GM21390 (cell line): ENCODE results near the gene PCCA.

Experiments used
- ATAC-seq: cut with Tn5 transposase; IDR thresholded peaks from one replicate; pipeline ENCODE4 v1.9.1; 2021; ENCODE audit not compliant: unreplicated experiment

The PCCA gene

DNA sequence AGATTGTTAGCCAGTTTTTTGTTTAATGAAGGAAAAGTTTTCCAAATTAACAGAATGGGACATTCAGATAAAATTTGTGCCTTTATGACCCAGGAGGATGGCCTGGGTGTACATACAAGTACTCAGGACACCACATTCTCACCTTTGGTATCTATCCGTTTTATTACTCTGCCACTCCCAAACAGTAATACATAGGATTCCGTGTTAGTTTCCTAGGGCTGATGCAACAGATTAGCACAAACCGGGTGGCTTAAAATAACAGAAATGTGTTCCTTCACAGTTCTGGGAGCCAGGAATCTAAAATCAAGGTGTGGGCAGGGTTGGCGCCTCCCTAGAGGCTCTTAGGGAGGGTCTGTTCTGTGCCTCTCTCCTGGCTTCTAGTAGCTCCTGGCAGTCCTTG is 369.8 kb downstream of the PCCA start:
- ATAC-seq, result no peak

DNA sequence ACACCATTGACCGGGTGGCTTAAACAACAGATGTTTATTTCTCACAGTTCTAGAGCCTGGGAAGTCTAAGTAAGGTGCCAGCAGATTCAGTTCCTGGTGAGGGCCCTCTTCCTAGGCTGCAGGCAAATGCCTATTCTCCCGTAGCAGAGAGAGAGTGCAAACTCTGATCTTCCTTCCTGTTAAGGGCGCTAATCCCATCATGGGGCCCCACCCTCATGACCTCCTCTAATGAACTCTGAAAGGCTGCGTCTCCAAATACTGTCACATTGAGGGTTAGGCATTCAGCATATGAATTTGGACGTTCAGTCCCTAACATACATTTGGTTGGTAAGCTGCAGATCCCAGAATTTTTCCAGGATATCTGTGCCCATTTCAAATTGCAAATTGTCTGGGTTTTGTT is 370.9 kb downstream of the PCCA start:
- no peak for ATAC-seq

GRCh38 chr13:100460266-100460665 is 371.4 kb downstream of the PCCA start:
- ATAC-seq, result no peak

GRCh38 chr13:100460791-100461190 is 371.9 kb downstream of the PCCA start:
- ATAC-seq, result no peak

DNA sequence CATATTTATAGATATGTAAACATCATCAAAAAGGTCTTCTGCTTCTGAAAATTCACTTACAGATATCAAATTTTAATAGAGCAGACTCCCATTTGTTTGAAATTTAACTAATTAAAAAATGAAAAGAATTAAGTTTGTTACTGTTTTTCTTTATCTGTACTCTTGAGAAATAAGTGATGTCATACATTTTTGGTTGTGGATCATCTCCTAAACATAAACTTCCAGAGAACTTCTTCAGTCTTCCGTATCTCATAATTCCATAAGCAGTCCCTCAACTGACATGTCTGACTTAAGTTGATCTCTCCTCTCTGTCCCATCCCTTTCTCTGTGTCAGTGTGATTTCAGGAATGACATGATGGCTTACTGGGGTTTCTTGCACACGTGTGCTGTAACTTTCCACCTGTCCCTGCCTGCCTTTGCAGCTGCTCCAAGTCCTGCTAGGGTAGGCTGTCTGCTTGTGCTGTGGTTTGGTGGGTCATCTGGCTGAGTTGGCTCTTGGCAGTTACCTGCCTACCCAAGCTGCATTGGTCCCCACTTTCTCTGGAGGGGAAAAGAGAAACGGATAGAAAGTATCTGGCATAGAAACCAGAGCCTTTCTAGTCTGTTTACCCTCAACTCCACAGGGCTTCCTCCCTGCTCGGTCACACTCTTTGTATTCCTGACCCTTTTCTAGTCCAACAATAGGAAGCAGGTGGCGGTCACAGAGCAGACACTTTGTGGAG is 372.6 kb downstream of the PCCA start:
- ATAC-seq, result no peak

DNA sequence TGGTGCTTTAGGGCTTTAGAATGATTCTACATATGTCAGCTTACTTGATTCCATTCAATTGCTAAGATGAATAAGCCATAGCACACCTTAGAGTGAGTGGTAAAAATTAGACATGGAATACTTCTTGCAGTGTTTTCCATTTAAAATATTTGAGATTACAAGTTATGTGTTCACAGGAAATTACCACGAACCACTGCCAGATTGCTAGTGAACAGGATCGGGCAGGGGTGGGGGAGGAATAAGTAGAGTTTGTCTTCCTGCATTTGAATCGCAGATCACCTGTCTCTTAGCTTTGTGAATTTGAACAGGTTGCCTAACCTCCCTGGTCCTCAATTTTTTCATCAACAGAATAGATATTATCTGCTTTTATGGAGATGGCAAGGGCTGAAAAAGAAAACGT is 375.1 kb downstream of the PCCA start:
- no peak for ATAC-seq

DNA sequence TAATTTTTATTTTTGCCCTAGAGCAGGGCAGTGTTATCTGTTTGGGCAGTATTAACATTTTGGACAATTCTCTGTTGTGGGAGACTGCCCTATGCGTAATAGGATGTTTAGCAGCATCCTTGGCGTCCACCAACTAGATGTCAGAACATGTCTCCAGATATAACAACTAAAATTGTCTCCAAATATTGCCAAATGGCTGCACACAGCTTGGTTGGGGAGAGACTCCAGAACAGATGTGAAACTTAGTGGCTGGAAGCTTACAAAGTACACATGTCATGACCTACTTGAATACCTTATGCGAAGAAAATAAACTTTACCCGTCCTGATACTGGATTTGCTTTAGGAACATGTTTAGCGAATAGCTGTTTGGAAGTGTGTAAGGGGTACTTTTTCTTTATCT is 376.7 kb downstream of the PCCA start:
- ATAC-seq, result no peak

DNA sequence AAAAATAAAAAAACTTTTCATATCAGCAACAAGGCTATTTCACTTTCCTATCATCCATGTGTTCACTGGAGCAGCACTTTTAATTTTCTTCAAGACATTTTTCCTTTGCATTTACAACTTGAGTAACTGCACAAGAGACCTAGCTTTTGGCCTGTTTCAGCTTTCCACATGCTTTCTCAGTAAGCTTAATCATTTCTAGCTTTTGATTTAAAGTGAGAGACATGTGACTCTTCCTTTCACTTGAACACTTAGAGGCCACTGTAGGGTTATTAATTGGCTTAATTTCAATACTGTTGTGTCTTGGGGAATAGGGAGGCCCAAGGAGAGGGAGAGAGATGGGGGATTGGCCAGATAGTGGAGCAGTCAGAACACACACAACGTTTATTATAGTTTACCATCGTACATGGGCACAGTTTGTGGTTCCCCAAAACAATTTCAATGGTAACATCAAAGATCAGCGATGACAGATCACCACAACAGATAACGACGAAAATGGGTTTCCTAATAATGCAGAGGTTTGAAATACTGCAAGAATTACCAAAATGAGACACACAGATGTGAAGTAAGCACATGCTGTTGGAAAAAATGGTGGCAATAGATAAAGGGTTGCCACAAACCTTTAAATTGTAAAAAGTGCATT is 382.1 kb downstream of the PCCA start:
- ATAC-seq, result no peak

GRCh38 chr13:100473087-100473486 is 384.2 kb downstream of the PCCA start:
- no peak for ATAC-seq

- no peak for ATAC-seq
These were observed 384.7 kb downstream of the PCCA start for GRCh38 chr13:100473501-100474044.

- ATAC-seq, result no peak
These were observed 388.1 kb downstream of the PCCA start for GRCh38 chr13:100476963-100477362.

GRCh38 chr13:100478107-100478809 is 389.4 kb downstream of the PCCA start:
- no peak for ATAC-seq

- no peak for ATAC-seq
These were observed 391.8 kb downstream of the PCCA start for GRCh38 chr13:100480676-100481075.

GRCh38 chr13:100483139-100483538 is 394.2 kb downstream of the PCCA start:
- no peak for ATAC-seq

GRCh38 chr13:100483841-100484381 is 395.0 kb downstream of the PCCA start:
- no peak for ATAC-seq

- no peak for ATAC-seq
These were observed 395.8 kb downstream of the PCCA start for GRCh38 chr13:100484702-100485101.

DNA sequence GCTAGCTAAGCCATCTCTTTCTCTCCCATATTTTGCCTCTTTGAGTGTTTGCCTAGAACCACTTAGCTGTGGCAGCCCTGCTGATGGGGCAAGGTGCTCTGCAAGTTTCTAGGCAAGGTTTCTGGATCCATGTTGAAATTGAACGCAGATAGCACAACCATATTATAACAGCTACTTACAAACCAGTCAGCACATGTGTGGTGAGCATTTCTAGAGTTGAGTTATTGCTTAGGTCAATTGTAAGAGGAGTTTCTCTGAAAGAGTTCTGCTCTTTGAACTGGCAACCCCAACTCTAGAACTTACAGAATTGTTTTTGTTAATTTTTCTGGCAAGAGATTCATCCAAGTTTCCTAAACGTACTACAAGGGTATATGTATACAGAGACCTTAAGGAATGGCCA is 396.4 kb downstream of the PCCA start:
- ATAC-seq, result no peak

- no peak for ATAC-seq
These were observed 401.8 kb downstream of the PCCA start for GRCh38 chr13:100490692-100491091.

DNA sequence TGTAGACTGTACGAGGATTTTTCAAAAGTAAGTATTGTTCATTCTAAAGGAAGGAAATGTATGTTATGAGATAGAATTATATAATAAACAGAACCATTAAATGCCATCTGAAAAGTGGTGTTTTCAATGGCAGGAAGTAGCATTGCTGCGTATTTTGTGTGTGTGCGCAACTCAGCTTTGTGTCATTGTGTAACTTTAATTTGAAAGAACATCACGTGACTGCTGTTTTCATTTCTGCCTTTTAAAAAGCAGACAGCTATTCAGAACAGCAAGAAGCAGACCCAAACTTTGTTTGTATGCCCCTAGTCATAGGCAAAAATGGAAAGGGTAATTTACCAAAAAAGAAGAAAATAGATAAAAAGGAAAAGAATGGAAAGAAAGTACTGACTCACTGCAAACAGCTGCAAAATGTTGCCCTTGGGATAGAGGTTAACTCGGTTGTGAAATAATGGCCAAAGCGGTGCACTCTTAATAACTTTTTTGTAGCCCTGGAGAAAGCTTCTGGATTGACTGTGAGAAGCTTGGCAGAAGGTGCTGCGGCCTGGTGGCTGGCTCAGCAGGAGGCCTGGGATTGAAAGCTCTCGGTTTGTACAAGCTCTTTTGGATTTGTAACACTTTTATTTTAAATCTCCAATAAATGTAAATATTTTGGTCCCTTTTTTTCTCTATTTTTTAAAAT is 402.4 kb downstream of the PCCA start:
- ATAC-seq, result no peak

DNA sequence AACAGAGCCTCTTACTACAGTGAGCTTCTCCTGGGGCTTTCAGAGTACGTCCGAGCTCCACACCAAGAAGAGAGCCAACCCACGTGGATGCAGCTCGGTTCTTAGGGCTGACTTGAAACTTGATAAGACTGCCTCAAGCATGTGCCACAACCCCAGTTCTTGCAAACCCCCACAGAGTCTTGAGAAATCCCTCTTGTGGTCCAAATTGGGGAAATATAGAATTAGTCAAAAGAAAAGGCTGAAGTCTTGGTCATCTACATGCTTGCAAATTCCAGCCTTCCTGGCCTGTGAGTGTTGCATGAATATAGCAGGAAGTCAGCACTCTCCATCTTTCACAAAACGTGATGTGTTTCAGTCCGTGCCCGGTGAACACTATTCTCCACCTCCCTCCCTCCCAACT is 404.5 kb downstream of the PCCA start:
- no peak for ATAC-seq

GRCh38 chr13:100495455-100495854 is 406.6 kb downstream of the PCCA start:
- no peak for ATAC-seq
